GM21423 (cell line): ENCODE measurements around the gene METTL23.
"Not testable (repeated sequence)": the region's sequence is repeated elsewhere in the genome, so short reads cannot be mapped to it uniquely, and the experiment has no call there.

Experiments used
- ATAC-seq: cut with Tn5 transposase; IDR thresholded peaks from one replicate; pipeline ENCODE4 v1.9.1; 2021; ENCODE audit warnings: mild to moderate bottlenecking, moderate library complexity; ENCODE audit not compliant: unreplicated experiment

The METTL23 gene

GRCh38 chr17:76695059-76695831 is 31.4 kb upstream of the METTL23 start:
- ATAC-seq = no peak

- ATAC-seq = peak; percentile 55
These were observed 29.6 kb upstream of the METTL23 start for GRCh38 chr17:76696763-76697701.

- ATAC-seq = no peak
These were observed 28.8 kb upstream of the METTL23 start for GRCh38 chr17:76697702-76698465.

GRCh38 chr17:76698466-76698977 is 28.1 kb upstream of the METTL23 start:
- not testable (repeated sequence) for ATAC-seq

- no peak for ATAC-seq
These were observed 26.4 kb upstream of the METTL23 start for GRCh38 chr17:76700270-76700616.

GRCh38 chr17:76700617-76701470 is 25.8 kb upstream of the METTL23 start:
- no peak for ATAC-seq

GRCh38 chr17:76701471-76701967 is 25.1 kb upstream of the METTL23 start:
- no peak for ATAC-seq

- ATAC-seq = no peak
These were observed 24.6 kb upstream of the METTL23 start for GRCh38 chr17:76702076-76702475.

GRCh38 chr17:76702941-76703637 is 23.6 kb upstream of the METTL23 start:
- ATAC-seq = no peak

- no peak for ATAC-seq
These were observed 21.8 kb upstream of the METTL23 start for GRCh38 chr17:76704805-76705204.

GRCh38 chr17:76706817-76707216 is 19.8 kb upstream of the METTL23 start:
- no peak for ATAC-seq

GRCh38 chr17:76707985-76708807 is 18.4 kb upstream of the METTL23 start:
- ATAC-seq = no peak

GRCh38 chr17:76709077-76709950 is 17.3 kb upstream of the METTL23 start:
- no peak for ATAC-seq

- not testable (repeated sequence) for ATAC-seq
These were observed 16.4 kb upstream of the METTL23 start for GRCh38 chr17:76709951-76710862.

GRCh38 chr17:76710863-76711611 is 15.6 kb upstream of the METTL23 start, which contains the start of gene MXRA7:
MXRA7 (minus strand) TSS chr17:76710965; CDS start chr17:76710946, 19 bp downstream.
- ATAC-seq = no peak

- not testable (repeated sequence) for ATAC-seq
These were observed 14.3 kb upstream of the METTL23 start for GRCh38 chr17:76712321-76712720.
